Thyroid gland (tissue), 4 donors: ENCODE results near the gene LILRA2.

Experiments used
- POLR2A ChIP-seq, 2 donors: fragments of 450-650 bp; IDR thresholded peaks; one replicate each; pipeline ENCODE4 v1.6.1; 2017; ENCODE audit warnings: antibody characterized with exemption in 2 of 2, mild to moderate bottlenecking in 2 of 2, moderate library complexity in 1 of 2
- TF ChIP-seq, protein P1 (sequence below), 6 experiments: fragments of 200-600 bp in 3 of 6; fragments of 450-650 bp in 3 of 6; sonication (generic) in 3 of 6; IDR thresholded peaks; one replicate each; pipeline ENCODE4 v1.5.1; 2016 to 2019; ENCODE audit warnings: antibody characterized with exemption in 6 of 6, mild to moderate bottlenecking in 2 of 6, inconsistent platforms in 1 of 6, moderate library complexity in 1 of 6

DNA sequence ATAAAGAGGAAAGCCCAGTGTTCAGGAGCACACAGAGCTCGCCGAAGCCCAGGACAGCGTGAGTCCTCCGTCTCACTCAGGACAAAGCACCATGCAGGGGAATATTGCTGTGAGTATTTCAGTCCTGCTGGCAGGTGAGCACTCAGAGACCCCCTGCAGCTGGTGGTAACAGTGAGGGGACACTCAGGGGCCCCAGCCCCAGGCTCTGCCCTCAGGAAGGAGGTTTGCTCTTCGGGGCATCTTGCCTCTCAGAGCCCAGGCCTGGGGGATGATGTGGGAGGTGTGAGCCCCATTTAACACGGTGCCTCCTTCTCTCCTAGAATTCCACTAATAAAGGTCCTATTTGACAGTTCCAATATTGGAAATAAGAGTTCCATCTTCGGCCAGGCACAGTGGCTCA lies 34.6 kb downstream of the LILRA2 start:
- TF ChIP-seq, protein P1, sequence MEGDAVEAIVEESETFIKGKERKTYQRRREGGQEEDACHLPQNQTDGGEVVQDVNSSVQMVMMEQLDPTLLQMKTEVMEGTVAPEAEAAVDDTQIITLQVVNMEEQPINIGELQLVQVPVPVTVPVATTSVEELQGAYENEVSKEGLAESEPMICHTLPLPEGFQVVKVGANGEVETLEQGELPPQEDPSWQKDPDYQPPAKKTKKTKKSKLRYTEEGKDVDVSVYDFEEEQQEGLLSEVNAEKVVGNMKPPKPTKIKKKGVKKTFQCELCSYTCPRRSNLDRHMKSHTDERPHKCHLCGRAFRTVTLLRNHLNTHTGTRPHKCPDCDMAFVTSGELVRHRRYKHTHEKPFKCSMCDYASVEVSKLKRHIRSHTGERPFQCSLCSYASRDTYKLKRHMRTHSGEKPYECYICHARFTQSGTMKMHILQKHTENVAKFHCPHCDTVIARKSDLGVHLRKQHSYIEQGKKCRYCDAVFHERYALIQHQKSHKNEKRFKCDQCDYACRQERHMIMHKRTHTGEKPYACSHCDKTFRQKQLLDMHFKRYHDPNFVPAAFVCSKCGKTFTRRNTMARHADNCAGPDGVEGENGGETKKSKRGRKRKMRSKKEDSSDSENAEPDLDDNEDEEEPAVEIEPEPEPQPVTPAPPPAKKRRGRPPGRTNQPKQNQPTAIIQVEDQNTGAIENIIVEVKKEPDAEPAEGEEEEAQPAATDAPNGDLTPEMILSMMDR (IDR thresholded peaks at IDR 0.05) = no peak
- TF ChIP-seq POLR2A (IDR thresholded peaks at IDR 0.05) = no peak
